GM18517 (cell line): ENCODE data around the gene ANO10.
"Not testable (repeated sequence)": the region's sequence is repeated elsewhere in the genome, so short reads cannot be mapped to it uniquely, and the experiment has no call there.

Source experiments
- ATAC-seq: cut with Tn5 transposase; IDR thresholded peaks from one replicate; pipeline ENCODE4 v1.9.1; 2021; ENCODE audit warnings: mild to moderate bottlenecking, moderate library complexity; ENCODE audit not compliant: unreplicated experiment

The ANO10 gene

GRCh38 chr3:43523454-43524053, 98.3 kb downstream of the ANO10 start:
- ATAC-seq = peak; percentile 91

GRCh38 chr3:43522727-43523362, 99.0 kb downstream of the ANO10 start:
- ATAC-seq = no peak

- no peak for ATAC-seq
Observed at GRCh38 chr3:43521941-43522340, 99.9 kb downstream of the ANO10 start.

GRCh38 chr3:43518515-43518914, 103.3 kb downstream of the ANO10 start:
- not testable (repeated sequence) for ATAC-seq

- no peak for ATAC-seq
Observed at GRCh38 chr3:43515970-43516635, 105.7 kb downstream of the ANO10 start.

GRCh38 chr3:43515208-43515917, 106.4 kb downstream of the ANO10 start:
- ATAC-seq = no peak

- no peak for ATAC-seq
Observed at GRCh38 chr3:43512754-43513404, 108.9 kb downstream of the ANO10 start.

GRCh38 chr3:43506644-43507043, 115.2 kb downstream of the ANO10 start:
- no peak for ATAC-seq

- ATAC-seq = no peak
Observed at GRCh38 chr3:43505351-43505750, 116.5 kb downstream of the ANO10 start.

- ATAC-seq = no peak
Observed at GRCh38 chr3:43503067-43503728, 118.6 kb downstream of the ANO10 start.

GRCh38 chr3:43499256-43499655, 122.6 kb downstream of the ANO10 start:
- ATAC-seq = no peak

GRCh38 chr3:43497905-43498365, 123.9 kb downstream of the ANO10 start:
- no peak for ATAC-seq

GRCh38 chr3:43497422-43497821, 124.4 kb downstream of the ANO10 start:
- no peak for ATAC-seq

- no peak for ATAC-seq
Observed at GRCh38 chr3:43496740-43497375, 125.0 kb downstream of the ANO10 start.

GRCh38 chr3:43492932-43493331, 128.9 kb downstream of the ANO10 start:
- not testable (repeated sequence) for ATAC-seq

GRCh38 chr3:43491807-43492206, 130.0 kb downstream of the ANO10 start:
- not testable (repeated sequence) for ATAC-seq

- no peak for ATAC-seq
Observed at GRCh38 chr3:43490640-43491185, 131.1 kb downstream of the ANO10 start.

- ATAC-seq = no peak
Observed at GRCh38 chr3:43489930-43490329, 131.9 kb downstream of the ANO10 start.

GRCh38 chr3:43485931-43486330, 135.9 kb downstream of the ANO10 start:
- no peak for ATAC-seq
